ENCODE measurements around the gene PRPF40A. TPM values are rescaled to one million over a fixed set of nuclear protein-coding genes. Genes with fewer than 3 reads are reported as not detected.

The PRPF40A gene
- total and polyA plus RNA-seq, 2 experiments from 2014 or later = 254 to 261 TPM

GRCh38 chr2:152716805-152717227, 445 bp downstream of the PRPF40A start:
- Mint-ChIP-seq H3K9me3 (no peaks in the 10 kb centered on the region; the same call in 1 of the 3 replicates), H3K4me3 (peak overlapping the region; percentile 96), H3K27ac (peak overlapping the region; percentile 99), H3K4me1 (peaks cover 18% of the 10 kb centered on the region), H3K36me3 (ENCODE audit: low read depth) (peaks cover 59% of the 10 kb centered on the region), H3K27me3 (ENCODE audit: insufficient read depth, low read depth, poor library complexity) (peaks cover 12% of the 10 kb centered on the region)
- Histone ChIP-seq H3K27ac (ENCODE audit: low read depth) (peak overlapping the region; percentile 94), H2AFZ (peak overlapping the region; percentile 67; the same call in 1 of the 2 replicates), H3K36me3 (ENCODE audit: insufficient read depth) (peaks cover 32% of the 10 kb centered on the region), H3K4me1 (ENCODE audit: insufficient read depth) (peaks cover 11% of the 10 kb centered on the region), H4K20me1 (replicated peaks; ENCODE audit: insufficient read depth) (peaks cover 30% of the 10 kb centered on the region), H3F3A (replicated peaks; ENCODE audit: low read depth) (no peaks in the 10 kb centered on the region), H3K4me2 (peak overlapping the region; percentile 80), H3K4me3 (peak overlapping the region; percentile 94), H3K27me3 (ENCODE audit: insufficient read depth) (no peaks in the 10 kb centered on the region), H3K9me2 (ENCODE audit: insufficient read depth) (no peaks in the 10 kb centered on the region), H3K79me2 (replicated peaks; ENCODE audit: insufficient read depth) (peaks cover 82% of the 10 kb centered on the region)
- ATAC-seq = peak; percentile 4
- peak; percentile 60 for DNase-seq (ENCODE audit: low spot score)
- TF ChIP-seq EZH2phosphoT487 (IDR thresholded peaks at IDR 0.05; ENCODE audit: unreplicated experiment) (no peak), CTCF (conservative IDR thresholded peaks at IDR 0.05; ENCODE audit: low read depth in 2 of 2) (no peak), ETS1 (IDR thresholded peaks at IDR 0.05) (no peak), STAT1 (IDR thresholded peaks at IDR 0.05; ENCODE audit: unreplicated experiment) (no peak), ZNF331 (CRISPR knock-in tag; IDR thresholded peaks at IDR 0.05; ENCODE audit: low read depth) (no peak), CREB1 (CRISPR knock-in tag; IDR thresholded peaks at IDR 0.05; ENCODE audit: low read depth) (no peak), JUNB (IDR thresholded peaks at IDR 0.05; ENCODE audit: unreplicated experiment) (no peak), POLR2AphosphoS5 (IDR thresholded peaks at IDR 0.05; ENCODE audit: low read depth) (no peak; the same call in 1 of the 2 replicates), NANOG (IDR thresholded peaks at IDR 0.05; ENCODE audit: borderline replicate concordance) (no peak), REST (IDR thresholded peaks at IDR 0.05; ENCODE audit: unreplicated experiment) (no peak), ZNF114 (CRISPR knock-in tag; IDR thresholded peaks at IDR 0.05) (no peak), EZH2 (IDR thresholded peaks at IDR 0.05; ENCODE audit: low read depth, unreplicated experiment) (no peak), ZNF462 (CRISPR knock-in tag; IDR thresholded peaks at IDR 0.05) (no peak)
